Raji (cell line): ENCODE data around the gene LRBA.

Experiments
- POLR2A ChIP-seq: IDR thresholded peaks from 2 replicates; pipeline ENCODE4 v1.6.1; 2011; ENCODE audit warnings: low read depth, low read length, control low read depth; ENCODE audit not compliant: insufficient read depth

The LRBA gene

DNA sequence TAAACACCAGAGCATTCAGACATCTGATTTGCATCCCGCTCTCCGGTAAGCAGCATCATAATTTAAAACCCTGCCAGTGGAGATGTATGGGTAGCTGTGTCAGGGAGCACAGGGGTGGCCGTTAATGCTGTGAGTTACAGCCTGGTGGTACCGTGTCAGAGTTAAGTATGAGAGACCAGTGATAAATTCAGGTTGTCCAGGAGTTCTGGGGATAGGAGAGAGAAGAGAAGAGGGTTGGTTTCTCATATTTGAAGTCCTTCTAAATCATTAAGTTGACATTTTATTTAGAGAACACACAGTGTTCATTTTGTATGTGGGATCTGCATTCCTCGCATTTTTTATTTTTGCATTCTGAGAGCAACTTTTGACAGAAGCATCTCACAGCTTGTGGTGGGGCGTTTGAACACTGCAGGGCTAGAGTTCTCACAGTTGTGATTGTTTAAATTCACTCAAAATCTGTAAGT is 779.2 kb downstream of the LRBA start:
- TF ChIP-seq POLR2A, result no peak

DNA sequence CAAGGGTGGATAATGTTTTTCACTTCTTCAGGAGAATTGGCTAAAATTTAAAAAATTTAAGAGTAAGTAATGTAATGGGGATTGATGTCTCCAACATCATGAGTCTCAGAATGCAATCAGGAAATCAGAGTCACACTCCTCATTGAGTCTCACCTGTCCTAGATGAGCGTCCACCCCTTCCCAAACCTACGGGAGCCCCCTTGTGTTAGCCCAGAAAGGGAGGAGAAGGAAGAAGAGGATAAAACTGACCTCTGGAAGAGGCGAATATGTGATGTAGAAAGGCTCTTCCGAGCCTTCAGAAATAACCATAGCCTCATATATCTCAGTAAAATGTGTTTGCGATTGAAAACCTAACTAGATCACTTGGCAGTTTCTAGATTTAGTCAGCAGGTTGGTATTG is 779.8 kb downstream of the LRBA start:
- no peak for TF ChIP-seq POLR2A

DNA sequence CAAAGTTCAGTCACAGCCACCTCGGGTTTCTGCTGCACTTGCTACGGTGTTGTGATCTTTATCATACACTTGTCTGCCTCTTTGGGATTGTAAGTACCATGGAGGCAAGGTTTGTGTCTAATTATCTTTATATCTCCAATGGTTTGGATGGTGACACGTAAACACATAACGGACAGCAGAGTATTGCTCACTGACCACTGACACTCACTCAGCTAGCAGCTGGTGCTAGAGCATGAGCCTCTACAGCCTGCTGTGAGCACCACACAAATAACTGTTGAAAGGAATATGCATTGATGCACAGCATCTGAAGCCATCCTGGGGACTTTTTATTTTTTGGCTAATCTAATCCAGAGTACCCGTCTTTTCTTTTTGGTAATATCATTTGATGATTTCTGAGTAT is 780.8 kb downstream of the LRBA start:
- no peak for TF ChIP-seq POLR2A

DNA sequence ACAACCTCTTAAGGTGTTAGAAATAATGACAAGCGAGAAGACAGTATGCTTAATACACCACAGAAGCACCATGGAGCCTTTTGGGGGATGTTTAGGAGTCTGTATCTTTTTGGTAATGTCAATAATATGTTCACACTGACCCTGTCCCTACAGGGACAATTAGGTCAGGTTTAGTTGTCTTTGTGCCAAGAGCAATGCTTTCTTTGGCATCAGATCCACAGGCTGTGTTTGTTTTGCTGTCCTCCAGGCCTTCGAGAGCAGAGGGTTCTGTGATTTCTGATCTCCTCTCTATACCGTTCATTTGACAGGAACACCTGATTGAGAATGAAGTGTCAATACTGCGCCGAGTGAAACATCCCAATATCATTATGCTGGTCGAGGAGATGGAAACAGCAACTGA is 783.1 kb downstream of the LRBA start:
- no peak for TF ChIP-seq POLR2A

DNA sequence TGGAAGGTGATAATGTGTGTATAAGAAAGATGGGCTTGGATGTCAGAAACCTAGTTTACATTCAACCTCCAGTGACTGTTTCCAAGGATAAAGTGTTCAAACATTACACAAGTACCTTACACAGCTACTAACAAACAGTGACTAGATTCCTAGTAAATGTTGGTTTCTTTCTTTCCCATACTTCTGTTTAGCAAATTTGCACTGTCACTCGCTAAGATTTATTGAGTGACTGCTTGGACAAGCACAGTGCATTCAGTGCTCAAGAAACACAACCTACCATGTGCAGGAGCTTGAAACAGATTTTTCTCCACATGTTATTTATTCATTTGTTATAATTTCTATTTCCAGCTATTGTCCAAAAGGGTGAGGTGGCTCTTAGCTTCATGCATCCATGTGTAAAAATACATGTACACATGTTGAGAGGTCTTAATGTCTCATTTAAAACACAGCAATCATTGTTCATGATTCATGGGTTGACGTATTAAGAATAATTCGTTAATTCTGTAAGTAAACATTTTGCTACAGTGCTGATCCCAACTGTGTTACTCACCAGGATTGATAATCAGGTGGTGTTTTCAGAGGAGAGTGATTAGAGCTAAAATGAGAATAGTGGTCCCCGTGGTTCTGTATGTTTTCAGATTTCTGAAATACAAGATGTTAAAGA is 783.8 kb downstream of the LRBA start:
- TF ChIP-seq POLR2A, result no peak

DNA sequence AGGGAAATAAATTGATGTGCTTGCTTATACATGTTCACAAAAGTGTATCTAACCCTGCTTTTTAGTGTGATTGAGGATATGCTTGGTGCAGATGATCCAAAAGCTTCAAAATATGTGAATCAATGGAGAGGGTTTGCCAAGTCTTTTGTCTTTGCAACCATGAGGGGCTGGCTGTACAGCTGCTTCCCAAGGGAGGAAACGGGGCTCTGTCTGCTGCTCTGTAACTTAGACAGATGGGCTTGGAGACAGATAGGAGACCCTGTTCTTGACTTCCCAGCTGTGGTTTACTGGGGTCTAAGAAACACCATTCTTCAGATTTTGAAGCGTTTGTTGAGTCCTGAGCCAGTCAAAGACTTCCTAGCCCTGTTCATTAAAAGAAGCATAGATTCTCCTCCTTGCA is 784.5 kb downstream of the LRBA start:
- no peak for TF ChIP-seq POLR2A

DNA sequence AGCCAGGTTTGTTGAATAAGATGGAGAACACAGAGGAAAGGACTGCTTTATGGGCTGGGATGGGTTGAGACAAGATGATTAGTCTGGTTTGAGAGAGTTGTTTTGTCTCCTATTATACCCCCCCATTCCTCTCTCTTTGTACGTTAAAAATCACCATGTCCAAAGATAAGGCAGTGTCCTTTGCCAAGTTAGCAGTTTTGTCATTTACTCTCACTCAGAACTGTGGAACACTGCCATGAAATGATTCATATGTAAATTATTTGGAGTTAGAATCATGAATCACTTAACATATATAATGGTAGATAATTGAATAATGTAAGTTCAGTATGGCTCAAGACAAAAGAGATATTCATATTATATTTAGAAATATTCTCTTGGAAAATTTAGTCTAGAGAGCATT is 785.6 kb downstream of the LRBA start:
- no peak for TF ChIP-seq POLR2A

DNA sequence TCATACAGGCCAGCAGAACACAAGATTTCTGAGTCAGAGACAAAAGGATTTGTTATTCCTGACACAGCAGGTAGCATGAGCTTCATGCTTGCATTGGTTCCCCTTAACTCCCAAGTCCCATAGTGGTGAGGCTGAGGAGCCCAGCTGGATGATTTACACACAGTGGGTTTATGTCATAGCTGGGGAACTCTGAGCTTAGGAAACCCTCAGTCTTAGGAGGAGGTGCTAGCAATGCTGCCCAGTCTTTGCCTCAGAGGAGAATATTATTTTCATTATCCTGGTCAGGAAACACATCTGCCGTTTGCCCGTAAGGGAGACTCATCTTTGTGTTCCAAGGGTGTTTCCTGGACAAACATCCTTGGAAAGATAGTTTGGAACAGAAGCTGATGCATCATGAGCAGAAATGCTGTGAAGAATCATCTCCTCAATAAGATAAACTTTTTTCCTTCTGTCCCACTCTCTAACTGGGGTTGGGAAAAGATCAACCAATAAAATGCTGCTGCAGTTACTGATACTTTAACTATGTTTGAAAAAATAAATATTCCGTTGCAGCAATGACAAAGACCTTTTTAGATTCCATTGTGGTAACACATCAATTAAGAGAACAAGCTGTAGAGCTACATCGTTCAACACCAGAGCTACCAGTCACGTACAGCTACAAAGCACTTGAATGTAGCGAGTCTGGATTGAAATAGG is 790.0 kb downstream of the LRBA start:
- TF ChIP-seq POLR2A, result no peak

DNA sequence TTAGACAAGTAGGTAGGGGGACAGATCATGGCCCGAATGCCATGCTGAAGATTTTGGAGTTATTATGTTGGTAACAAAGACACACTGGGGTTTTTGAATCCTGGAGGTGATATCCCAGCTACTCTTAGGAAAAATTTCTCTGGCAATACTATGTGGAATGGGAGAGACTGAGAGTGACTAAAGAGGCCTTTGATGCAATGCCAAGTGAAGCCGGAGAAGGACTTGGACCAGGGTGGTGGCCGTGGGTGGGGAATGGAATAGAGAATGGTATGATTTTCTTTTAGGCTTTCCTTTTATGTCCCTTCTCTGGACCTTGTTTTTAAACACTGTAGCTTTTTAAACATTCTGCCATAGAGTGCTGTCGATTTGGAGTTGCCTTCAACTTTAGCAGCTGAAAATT is 795.2 kb downstream of the LRBA start:
- no peak for TF ChIP-seq POLR2A

DNA sequence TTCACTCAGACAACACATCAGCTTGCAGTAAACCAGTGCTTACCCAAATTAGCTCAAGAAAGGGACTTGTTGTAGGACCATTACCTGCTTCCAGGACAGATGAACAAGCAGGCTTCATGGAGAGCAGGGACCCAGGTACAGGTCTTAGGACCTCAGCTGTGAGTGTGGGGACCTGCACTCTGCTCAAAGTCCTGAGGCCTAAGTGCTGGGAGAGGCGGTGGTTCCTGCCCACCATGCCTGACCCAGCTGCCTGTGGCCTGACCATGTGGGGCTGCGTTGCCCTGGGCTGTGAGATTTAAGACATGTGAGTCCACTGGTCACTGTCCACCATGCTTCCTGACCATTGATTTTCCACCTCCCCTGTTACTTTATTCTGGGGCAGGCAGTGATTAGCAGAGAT is 796.6 kb downstream of the LRBA start:
- no peak for TF ChIP-seq POLR2A

DNA sequence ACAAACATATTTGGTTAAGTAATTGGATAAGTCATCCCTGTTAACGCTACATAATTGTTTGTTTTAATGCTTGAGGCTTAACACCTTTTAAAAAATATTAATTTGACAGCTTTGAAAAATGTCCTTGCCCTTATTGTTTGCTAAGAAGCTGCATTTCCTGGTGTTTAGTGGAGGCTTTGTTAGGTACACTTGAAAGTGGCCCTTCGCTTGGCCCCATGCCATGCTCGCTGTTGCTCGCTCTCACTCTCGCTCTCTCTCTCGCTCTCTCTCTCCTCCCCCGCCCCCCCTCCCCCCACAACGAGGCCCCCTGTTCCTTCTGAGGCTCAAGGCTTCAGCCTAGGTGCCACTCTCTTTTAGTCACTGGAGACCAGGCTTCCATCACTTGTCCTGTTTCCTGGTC is 797.3 kb downstream of the LRBA start:
- no peak for TF ChIP-seq POLR2A

DNA sequence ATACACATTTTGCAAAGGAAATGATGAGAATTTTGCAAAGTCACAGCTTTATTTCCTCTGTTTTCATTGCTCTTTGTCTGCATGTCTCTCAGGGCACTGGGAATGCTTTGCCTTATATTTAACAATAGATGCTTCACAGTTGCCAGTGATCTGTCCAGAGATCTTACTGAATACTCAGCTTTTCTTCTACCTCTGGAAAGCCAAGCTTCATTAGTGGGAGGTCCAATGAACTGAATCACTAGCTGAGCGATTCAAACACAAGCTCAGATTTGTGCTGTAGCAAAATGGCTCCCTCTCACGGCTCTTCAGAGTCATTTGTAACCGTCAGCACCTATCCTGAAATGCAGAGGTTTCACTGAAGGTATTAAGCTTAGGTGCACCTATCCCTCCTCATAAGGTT is 797.9 kb downstream of the LRBA start:
- no peak for TF ChIP-seq POLR2A

DNA sequence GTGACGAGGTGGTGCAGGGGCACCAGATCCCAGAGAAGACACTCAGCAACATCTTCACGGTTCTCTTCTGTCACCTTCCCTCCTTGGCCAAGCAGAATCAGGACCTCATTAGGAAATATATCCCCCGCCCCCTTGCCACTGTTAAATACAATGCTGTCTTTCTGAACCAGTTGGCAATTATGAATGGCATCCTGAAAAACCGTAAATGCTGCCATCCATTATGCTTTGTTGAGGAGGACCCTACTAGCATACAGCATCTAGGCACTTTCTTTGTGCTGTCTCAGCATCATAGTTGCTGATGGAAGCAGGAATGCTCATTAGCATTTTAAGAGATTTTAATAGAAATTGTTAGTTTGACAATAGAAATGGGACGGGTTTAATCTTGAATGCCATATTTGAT is 798.4 kb downstream of the LRBA start:
- TF ChIP-seq POLR2A, result no peak

DNA sequence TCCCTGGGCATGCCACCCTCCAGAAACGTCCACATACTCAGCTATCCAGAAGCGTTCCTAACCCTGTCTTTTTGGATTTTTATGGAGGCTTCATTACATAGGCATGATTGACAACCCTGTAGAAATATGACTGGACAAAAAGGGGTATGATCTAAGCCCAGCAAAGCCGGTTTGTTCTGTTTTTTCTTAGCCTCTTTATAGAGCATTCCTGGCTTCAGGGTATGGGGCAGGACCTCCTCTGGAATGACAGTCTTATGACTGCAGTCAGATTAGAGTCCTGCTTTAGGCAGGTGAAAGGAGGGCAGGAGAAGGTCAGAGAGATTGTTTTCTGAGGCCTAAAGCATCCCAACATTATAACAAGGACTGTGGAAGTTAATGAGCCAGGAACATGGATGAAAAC is 799.5 kb downstream of the LRBA start:
- no peak for TF ChIP-seq POLR2A
